Frontal cortex (tissue), 4 donors: Measurements from ENCODE around the gene RAPSN. TPM values are rescaled to one million over a fixed set of nuclear protein-coding genes. Genes with fewer than 3 reads are reported as not detected.

ENCODE experiments used
- DNase-seq, 2 donors: peaks; one replicate each; pipeline ENCODE4 v3.0.0; 2012; ENCODE audit warnings: low spot score in 2 of 2
- FAIRE-seq: peaks from 2 replicates; lab custom pipeline; 2012; peaks lifted over from hg19 to GRCh38; lab: Jason Lieb, UNC
- total RNA-seq: library from RNA; depleted of rRNA; stranded (reverse); fragments of >200 nt; gene quantifications from one replicate; pipeline ENCODE4 v1.2.3, GENCODE V29; 2014
- donor health status: control.
- donor health status: control.
- donor health status: control.

RAPSN gene
- total RNA-seq: not detected

DNA sequence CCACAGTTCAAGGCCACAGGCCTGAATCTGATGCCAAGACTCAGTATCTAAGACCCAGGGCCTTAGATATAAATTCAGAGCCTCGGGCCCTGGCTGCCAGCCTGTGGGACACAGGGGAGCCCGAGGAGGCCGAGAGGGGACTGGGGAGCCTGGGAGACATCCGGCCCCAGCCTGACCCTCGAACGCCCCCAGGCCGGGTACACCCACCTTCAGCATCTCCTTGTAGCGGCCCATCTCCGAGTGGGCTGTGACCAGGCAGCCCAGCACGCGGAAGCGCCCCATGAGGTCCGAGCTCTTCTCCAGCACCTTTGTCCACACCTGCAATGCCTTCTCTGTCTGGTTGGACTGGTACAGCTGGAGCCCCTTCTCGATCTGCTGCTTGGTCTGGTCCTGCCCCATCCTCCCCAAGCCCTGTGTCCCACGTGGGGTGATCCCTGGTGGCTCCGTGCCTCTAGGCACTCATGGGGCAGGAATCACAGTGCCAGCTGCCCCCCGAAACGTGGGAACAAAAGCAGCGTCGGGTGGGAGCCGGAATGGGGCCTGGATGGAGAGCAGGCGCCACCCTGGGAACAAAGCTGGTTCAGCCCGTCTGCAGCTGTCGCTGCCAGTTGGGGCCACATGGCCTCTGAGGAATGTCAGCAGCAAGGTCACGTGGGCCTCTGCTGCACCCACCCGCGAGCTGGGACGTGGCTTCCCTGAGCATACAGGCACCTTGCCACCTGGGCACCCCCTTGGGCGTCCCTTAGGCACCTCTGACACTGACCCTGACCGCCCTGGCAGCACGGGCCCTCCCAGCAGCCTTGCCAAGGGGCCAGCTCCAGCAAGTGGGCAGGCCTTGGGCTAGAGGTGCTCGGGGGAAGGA, at the start of gene RAPSN:
RAPSN (minus strand) TSS at position 571 of the 862 bp plus-strand sequence; CDS start at position 399, 172 bp downstream.
- DNase-seq (no peak), FAIRE-seq (no peak)

DNA sequence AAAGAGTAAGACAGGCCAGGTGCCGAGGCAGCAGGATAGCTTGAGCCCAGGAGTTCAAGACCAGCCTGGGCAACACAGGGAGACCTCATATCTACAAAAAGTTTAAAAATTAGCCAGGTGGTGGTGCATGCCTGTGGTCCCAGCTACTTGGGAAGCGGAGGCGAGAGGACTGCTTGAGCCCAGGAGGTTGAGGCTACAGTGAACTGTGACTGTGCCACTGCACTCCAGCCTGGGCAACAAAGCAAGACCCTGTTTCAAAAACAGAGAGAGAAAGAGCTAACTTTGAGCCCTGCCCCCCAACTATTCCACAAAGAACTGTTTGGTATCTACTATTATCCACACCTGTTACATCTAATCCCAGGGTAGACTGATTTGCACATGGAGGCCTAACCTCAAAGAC, 49.2 kb upstream of the RAPSN start:
- FAIRE-seq: no peak
- DNase-seq: no peak

DNA sequence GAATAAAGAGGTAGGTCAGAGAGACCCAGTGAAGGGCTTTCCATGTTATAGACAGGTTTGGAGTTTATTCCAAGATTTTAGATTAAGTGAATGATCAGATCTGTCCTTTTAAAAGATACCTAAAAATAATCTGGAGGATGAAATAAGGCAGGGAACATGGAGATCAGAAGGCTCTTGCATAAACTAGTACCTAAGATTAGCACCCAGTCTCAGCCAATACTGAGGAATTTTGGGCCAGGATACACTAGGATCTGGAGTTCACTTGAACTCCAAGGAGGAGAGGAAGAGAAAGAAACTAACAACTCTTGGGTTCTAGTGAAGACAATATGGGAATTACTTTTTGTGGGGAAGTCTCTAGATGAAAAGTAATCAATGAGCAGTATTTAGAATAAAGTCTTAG, 47.9 kb upstream of the RAPSN start:
- DNase-seq (no peak), FAIRE-seq (no peak)

DNA sequence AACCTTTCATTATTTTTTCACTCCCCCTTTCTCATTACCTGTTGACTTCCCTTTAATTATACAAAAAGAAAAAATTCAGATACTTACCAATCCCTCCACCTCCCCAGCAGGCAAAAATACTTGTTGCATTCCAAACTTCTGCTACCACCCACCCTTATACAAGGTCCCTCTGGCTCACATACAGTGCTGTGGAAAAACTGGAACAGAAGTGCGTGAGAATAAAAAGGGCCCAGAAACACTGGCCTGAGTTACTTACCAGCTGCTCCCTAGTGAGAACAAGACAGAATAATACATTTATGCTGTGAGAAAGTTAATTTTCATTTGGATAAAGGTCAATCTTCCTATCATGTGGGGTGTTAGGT, 46.9 kb upstream of the RAPSN start:
- DNase-seq: no peak
- FAIRE-seq: no peak

DNA sequence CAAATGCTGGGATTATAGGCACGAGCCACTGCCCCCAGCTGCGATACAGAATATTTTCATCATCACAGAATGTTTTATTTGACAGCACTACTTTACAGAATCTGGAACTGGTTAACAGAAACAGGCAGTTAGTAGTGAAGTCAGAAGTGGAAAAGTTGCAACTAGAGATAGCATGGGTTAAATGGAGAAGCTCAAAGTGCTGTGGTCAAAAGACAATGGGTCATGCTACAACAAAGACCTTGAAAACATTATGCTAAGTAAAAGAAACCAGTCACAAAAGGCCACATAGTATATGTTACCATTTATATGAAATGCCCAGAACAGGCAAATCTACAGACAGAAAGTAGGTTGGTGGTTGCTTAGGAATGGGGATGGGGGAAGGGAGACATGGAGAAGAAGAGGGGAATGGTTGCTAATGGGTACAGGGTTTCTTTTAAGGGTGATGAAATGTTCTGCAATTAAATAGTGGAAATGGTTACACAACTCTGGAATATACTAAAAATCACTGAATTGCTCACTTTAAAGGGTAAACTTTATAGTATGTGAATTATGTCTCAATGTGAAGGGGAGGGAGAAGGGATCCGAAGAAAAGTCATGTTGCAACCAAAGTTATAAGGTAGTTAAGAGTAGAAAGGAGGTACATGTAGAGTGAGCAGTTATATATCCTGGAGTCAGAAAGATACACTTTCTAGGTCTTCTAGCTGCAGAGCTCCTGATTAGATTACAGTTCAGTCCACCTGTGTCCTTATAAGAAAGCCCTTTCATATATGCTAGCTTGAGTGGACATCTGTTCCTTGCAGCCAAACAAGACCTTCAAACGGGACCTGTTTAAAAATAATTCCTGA, 46.3 kb upstream of the RAPSN start:
- FAIRE-seq (no peak), DNase-seq (no peak)

DNA sequence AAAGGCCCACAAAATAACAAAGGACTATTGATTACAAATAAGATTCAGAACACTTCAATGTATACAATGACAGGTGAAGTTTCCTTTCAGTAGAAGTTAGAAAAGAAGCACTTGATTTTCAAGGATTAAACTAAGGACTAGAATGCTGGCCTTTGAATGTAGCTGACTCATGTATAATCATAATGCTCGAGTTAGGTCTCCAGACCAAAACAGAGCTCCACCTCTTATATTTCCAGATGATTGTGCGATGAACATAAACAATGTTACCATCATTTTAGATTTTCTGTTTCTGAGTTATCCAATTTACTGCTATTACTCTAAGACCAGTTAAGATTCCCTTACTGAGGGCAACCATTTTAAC, 40.4 kb upstream of the RAPSN start:
- FAIRE-seq (no peak), DNase-seq (no peak)

DNA sequence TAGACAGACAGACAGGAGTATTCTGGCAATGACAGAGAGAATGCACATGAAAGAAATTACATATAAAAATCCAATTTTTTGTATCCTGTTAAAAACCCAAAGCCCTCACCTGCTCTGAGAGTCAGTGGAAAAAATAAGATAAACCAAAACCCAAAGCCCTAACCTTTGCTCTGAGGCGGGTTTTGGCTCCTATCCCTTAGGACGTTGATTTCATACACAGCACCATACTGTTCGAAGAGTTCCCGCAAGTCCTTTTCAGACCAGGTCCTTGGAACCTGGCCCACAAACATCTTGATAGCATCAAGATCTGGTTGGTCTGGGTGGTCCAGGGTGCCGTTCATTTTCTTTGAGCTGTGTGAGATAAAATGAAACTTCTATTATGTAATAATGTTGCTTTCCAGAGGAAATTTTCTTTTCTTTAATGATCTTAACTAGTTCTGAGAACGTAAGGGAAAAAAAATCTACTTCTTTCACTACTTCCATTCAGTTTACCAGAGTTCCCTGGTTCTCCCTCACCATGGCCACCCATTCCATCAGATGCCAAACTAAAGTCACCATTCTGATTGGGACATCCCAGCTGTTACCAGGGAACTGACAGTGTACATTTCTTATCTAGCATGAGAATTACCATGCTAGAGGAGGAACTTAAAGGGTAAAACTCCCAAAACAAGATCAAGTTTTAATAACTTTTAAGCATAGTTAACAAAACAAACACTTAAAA, 39.9 kb upstream of the RAPSN start:
- DNase-seq (no peak), FAIRE-seq (no peak)

DNA sequence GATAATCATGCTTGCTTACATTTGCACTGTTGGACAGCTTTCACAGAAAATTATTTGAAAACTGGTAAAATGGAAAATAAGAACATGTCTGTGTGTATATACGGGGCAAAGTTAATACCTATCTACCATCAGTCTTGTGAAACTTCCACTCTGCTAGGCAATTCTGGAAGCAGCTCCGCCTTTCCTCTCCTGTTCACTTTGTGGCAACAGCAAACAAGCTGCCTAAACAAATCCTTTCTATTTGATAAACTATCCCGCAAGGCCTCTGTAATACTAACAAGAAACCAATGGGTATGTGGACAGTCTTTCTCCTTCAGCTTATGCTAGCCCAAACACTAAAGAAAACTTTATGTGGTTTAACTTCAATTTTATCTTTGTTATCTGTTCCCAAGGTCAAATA, 39.2 kb upstream of the RAPSN start:
- DNase-seq (no peak), FAIRE-seq (no peak)

DNA sequence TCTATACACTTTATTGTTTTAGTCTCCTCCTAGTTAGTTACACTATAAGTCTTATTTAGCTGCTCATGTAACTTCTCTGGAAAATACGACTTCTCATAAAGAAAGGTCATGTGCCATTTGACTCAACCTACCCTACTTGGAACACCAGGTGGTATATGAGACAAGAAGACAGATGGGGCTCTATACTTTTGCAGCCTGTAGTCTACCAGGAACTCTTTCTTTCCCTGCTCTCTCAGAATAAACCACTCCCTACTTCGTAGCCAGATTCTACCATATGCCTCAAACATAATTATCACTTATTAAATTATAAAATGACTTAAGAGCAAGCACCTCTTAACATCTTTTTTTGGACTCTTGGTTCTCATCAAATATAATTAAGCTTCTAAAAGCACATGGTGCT, 38.5 kb upstream of the RAPSN start:
- no peak for FAIRE-seq

DNA sequence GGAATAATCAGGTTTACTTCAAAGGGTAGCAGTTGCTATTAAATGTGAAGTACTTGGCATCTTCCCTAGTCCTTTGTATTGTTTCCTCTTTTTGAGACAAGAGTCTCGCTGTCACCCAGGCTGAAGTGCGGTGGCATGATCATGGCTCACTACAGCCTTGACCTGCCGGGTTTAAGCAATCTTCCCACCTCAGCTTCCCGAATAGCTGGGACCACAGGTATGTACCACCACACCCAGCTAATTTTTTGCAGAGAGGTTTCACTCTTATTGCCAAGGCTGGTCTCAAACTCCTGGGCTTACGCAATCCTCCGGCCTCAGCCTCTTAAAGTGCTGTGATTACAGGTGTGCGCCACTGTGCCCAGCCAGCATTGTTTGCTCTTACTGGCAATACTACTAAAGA, 36.2 kb upstream of the RAPSN start:
- no peak for DNase-seq
- no peak for FAIRE-seq

More for the DNA sequence above, 38.5 kb upstream of the RAPSN start:
- no peak for DNase-seq

DNA sequence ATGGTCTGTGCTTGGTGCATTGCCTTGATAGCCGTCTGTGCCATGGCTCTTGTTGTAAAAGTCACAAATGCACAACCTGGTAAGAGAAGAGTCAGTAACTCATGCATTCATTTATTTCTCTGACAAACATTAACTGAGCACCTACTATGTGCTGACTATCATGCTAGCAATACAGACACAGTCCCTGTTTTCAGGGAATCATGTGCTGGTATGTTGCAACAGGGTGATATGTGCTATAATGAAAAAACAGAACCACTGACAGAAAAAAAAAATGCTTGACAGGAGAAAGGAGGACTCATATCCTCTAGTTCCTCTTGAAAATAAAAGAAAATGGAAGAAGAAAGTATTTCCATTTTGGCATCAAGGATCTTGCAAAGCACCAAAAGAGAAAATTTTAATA, 34.5 kb upstream of the RAPSN start:
- FAIRE-seq (no peak), DNase-seq (no peak)

DNA sequence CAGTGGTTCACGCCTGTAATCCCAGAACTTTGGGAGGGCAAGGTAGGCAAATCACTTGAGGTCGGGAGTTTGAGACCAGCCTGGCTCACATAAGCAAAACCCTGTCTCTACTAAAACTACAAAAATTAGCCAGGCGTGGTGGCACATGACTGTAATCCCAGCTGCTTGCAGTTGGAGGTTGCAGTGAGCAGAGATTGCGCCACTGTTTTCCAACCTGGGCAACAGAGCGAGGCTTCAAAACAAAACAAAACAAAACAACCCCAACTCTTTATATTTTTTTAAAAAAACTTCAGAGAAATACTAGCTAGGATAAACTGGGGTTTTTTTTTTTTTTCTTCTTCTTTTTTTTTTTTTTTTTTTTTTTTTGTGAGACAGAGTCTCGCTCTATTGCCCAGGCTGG, 31.8 kb upstream of the RAPSN start:
- no peak for DNase-seq

DNA sequence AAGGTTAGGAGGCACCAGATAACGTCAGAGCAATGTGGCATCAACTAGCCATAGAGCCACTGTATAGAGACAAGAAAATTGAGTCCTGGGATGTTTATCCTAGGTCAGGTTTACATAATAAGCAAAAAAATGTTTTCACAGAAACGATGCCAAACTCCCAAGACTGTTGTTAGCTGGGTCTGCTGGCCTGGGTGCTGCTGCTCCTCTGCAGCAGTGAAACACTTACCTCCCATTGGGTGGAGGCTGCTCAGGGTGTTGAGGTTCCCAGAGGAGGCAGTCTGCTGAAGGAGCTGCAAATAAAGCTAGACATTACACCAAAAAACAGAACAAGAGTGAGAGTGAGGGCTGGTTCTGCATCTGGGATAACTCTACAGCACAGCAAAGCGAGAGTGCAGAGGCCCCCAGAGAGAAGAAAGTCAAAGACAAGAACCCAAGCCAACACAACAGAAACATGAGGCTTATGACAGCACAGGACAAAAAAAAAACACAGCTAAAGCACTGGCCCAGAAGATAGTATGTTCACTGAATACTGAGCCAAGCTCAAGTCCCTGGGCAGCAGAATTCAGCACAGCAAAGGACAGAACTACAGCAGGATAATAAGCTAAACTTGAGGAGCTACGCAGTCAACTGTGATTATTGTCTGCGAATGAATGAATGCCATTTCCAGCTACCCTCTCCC, 29.9 kb upstream of the RAPSN start:
- no peak for DNase-seq
- FAIRE-seq: no peak

More for the DNA sequence above, 31.8 kb upstream of the RAPSN start:
- no peak for FAIRE-seq

DNA sequence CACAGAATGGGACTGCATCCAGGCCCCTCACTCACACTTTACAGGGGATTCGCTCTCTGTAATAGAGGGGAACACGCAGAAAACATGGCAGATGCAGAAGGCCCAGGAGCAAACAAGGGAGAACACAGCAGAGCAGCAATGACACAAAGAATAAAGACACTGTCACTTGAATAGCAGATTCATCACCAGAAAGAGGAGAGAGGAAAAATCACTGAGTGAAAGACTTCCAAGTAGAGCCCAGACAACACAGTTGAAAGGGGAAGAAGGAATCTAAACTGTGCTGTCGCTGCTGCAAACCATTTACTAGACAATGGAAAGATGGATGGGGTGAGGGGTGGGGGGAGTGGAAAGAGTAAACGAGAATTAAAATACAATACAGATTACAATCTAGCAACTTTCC, 28.8 kb upstream of the RAPSN start:
- DNase-seq (no peak), FAIRE-seq (no peak)

DNA sequence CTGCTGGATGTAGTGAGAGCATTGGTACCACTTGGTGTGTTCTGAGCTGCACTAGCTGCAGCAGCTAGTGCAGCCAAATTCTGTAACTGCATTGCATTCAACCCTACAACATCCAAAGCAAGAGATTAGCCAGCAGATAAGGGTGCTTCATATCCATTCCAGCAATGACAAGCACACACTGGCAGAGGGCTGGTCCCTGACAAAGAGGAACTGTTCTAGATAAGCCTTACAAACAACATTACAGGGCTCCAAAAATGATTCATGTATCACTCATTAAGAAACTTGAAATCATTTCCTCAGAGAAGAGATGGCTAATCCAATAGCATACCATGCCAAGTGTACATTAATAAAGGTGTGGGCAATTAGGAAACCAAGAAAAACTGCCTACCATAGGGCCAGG, 28.4 kb upstream of the RAPSN start:
- no peak for DNase-seq
- no peak for FAIRE-seq

DNA sequence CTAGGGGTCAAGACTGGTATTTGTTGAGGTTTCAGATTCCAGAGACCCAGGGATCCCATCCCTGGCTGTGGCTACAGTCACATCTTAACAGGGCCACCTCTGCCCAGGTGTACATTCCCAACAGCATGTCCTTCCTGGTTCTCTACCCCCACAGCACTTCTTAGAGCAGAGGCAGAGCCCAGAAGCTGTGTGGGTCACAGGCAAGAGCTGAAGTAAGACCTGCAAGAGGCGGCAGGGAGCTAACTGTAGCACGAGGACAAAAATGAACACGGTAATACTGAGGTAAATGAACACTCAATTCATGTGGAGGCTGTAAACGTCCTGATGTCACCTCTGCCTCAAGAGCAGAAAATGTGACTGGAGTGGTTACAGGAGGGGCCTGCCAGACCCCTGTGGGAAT, 21.7 kb upstream of the RAPSN start:
- DNase-seq (no peak), FAIRE-seq (no peak)

DNA sequence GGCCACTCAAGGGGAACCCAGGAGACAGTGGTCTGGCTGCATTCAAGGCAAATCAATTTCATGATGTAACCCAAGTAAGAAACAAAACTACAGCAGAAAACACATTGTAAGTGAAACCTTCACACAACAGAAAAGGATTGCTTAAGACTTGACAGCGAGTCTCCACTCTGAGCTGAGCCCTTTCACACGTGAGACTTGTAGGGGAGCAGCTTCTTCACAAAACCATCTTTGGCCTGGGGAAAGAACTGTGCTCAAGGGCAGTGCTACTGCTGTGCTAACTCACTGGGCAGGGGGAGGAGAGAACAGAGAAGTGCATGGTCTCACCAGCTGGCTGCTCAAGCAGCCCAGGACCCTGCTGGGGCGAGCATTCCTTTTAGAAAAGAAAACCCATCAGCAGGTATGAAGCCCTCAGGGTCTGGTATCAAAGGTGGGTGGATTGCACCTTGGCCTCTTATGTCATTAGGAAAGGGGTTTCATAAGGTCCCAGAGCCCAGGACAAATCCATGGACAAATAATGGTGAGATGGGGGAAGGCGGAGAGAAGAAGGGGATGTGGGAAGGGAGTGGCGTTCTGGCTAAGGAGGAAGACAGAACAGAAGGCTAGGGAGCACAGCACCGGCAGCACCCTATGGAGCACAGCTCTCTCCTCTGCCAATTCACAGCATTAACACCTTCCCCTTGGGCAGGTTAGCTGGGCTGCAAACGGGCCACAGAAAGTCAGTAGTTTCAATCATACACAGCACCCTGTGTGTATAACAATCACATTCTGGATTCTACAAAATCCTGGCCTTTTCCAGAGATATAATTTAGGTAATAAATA, 20.6 kb upstream of the RAPSN start:
- FAIRE-seq (no peak), DNase-seq (no peak)

DNA sequence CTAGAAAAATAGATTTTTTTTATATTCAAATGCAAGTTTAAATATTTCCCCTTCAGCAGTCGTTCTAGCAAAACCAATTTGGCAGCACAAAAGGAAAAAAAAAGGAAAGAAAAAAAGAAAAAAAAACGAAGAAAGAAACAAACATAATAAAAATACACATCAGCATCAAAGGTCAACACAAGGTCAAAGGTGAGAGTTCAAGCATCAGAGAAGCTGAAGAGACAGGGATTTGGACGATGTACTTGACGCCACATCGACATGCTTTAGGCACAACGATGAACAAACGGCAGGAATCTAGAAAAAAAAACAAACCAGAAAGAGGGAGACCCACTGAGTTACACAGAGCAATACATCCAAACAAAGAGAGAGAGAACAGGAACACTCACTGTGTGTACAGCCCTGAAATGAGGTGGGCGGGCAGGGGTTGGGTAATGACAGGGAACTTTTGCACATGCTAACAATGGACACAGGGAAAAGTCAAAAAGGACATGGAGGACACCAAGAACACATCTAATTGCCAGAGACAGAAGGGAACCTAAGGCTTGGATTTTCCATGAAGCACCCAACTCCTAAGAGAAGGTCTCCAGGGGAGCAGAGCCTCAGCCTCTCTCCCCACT, 19.8 kb upstream of the RAPSN start:
- DNase-seq (no peak), FAIRE-seq (no peak)

DNA sequence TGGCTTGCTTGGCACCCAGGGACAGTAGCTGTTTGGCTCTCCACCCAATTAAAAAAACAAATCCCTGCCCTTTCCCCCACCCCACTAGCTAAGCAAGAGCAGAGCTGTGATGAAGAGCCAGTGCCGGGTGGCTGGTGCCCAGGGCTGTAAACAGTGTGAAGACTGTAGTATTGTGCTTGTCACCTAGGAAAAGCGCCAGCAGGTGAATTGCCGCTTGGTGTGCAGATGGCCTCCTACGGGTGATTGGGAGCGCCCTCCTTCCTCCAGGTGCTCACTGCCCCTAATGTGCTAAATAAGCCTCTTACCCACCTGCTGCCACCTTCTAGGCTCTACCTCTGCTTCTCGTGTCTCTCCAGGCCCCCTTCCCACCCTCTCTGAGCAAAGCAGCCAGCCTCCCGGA, 18.4 kb upstream of the RAPSN start:
- no peak for DNase-seq
- no peak for FAIRE-seq
